Superior temporal gyrus (tissue), 1 donor: Measurements from ENCODE around the gene PTTG2.

Experiments used
- DNase-seq: peaks from one replicate; pipeline ENCODE4 v3.0.0-alpha.2; 2016; ENCODE audit errors: extremely low spot score

PTTG2 gene

DNA sequence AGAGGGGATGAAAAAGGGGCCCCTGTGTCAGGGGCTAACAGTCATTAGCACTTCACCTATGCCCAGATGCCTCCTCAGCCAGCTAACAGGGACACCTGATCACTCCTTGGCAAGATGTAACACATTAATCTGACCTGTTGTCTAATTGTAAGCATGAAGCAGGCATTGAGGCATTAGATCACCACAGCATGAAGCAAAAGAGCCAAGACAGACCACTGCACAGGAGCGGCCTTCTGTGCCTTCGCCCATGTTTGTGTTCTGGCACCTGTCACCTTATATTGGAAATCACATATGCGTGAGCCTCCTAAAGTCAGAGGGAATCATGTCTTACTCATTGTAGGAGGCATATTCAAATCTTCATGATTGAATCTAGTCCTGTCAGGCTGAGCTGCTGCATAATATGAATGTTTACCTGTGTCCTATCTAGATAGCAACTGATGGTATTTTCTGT, 48.4 kb downstream of the PTTG2 start:
- DNase-seq, result no peak

DNA sequence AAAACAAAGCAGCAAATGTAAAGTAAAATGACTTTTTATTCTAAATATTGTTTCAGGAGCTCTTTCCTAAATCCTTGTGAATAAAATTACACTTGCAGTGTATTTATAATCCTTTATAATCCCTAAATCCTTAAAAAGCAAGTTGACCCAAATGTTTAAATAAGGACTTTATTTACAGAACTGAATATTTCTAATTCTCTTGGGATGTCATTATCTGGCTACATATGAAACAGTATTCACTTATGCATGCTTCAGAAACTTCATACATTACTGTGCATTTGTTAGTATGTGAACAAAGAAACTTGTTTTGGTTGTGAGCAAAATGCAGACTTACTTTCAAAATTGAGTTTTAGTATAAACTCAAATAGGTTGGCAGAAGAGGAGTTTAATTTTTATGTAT, 49.2 kb downstream of the PTTG2 start:
- no peak for DNase-seq

DNA sequence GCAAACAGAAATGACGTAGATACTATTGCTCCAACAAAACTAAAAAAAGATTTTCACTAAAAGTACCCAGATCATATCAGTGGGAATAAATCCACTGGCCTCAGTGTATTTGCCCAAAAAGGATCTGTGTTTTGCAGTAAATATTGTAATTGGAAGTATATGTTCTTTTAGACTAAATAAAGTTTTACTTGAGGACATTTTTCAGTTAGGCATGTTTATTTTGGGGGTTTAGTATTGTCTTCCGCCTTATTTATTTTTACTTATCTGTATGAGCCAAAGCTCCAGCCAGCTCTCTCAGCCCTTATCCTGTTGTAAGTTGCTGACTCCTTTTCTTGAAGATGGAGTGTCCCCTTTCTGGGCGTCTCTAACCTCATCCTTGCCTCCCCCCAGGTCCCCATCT, 49.8 kb downstream of the PTTG2 start:
- no peak for DNase-seq
